Measurements from ENCODE around the gene TPSG1.

DNA sequence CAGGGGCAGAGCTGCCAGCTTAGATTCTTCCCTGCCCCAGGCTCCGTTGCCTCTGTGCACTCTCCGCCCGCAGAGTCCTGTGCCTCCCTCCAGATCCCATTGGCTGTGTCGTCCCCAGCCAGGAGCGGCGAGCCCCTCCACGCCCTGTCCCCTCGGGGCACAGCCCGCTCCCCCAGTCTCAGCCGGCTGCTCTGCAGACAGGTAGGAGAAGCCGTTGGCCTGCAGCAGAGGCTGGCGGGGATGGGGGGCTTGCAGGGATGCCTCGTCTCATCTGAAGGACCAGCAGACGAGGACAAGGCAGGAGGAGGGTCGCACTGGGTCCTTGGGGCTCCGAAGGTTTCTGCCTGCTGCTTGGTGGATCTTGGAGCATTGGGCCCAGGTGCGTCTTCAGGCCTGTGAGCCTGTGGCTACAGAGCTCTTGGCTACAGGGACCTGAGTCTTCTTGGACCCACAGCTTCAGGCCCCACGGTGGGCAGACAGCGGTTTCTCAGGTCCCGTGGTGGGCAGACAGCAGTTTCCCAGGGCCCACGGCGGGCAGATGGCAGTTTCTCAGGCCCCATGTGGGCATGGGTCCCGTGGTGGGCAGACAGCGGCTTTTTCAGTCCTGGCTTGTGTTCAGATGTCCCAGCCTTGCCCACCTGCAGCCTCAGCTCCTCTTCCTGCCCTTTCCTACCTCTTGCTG lies 6.0 kb downstream of the TPSG1 start:
- TF ChIP-seq, protein P1, sequence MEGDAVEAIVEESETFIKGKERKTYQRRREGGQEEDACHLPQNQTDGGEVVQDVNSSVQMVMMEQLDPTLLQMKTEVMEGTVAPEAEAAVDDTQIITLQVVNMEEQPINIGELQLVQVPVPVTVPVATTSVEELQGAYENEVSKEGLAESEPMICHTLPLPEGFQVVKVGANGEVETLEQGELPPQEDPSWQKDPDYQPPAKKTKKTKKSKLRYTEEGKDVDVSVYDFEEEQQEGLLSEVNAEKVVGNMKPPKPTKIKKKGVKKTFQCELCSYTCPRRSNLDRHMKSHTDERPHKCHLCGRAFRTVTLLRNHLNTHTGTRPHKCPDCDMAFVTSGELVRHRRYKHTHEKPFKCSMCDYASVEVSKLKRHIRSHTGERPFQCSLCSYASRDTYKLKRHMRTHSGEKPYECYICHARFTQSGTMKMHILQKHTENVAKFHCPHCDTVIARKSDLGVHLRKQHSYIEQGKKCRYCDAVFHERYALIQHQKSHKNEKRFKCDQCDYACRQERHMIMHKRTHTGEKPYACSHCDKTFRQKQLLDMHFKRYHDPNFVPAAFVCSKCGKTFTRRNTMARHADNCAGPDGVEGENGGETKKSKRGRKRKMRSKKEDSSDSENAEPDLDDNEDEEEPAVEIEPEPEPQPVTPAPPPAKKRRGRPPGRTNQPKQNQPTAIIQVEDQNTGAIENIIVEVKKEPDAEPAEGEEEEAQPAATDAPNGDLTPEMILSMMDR (conservative IDR thresholded peaks at IDR 0.05; ENCODE audit: low read depth in 2 of 2) = no peak
- TF ChIP-seq EZH2phosphoT487 (IDR thresholded peaks at IDR 0.05; ENCODE audit: unreplicated experiment) = no peak
- no peak for TF ChIP-seq POLR2AphosphoS5 (IDR thresholded peaks at IDR 0.05; ENCODE audit: low read depth)
- no peak for TF ChIP-seq CREB1 (CRISPR knock-in tag; IDR thresholded peaks at IDR 0.05; ENCODE audit: low read depth)
- TF ChIP-seq EZH2 (IDR thresholded peaks at IDR 0.05; ENCODE audit: low read depth, unreplicated experiment) = no peak
- TF ChIP-seq, protein P2, sequence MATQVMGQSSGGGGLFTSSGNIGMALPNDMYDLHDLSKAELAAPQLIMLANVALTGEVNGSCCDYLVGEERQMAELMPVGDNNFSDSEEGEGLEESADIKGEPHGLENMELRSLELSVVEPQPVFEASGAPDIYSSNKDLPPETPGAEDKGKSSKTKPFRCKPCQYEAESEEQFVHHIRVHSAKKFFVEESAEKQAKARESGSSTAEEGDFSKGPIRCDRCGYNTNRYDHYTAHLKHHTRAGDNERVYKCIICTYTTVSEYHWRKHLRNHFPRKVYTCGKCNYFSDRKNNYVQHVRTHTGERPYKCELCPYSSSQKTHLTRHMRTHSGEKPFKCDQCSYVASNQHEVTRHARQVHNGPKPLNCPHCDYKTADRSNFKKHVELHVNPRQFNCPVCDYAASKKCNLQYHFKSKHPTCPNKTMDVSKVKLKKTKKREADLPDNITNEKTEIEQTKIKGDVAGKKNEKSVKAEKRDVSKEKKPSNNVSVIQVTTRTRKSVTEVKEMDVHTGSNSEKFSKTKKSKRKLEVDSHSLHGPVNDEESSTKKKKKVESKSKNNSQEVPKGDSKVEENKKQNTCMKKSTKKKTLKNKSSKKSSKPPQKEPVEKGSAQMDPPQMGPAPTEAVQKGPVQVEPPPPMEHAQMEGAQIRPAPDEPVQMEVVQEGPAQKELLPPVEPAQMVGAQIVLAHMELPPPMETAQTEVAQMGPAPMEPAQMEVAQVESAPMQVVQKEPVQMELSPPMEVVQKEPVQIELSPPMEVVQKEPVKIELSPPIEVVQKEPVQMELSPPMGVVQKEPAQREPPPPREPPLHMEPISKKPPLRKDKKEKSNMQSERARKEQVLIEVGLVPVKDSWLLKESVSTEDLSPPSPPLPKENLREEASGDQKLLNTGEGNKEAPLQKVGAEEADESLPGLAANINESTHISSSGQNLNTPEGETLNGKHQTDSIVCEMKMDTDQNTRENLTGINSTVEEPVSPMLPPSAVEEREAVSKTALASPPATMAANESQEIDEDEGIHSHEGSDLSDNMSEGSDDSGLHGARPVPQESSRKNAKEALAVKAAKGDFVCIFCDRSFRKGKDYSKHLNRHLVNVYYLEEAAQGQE (IDR thresholded peaks at IDR 0.05; ENCODE audit: unreplicated experiment) = no peak
- no peak for TF ChIP-seq ETS1 (IDR thresholded peaks at IDR 0.05)
- TF ChIP-seq ZNF114 (CRISPR knock-in tag; IDR thresholded peaks at IDR 0.05) = no peak
- TF ChIP-seq NANOG (IDR thresholded peaks at IDR 0.05; ENCODE audit: borderline replicate concordance) = no peak
- no peak for TF ChIP-seq ZNF331 (CRISPR knock-in tag; IDR thresholded peaks at IDR 0.05; ENCODE audit: low read depth)

Measured in GM23338 (cell line).